A549 (cell line): Measurements from ENCODE around the gene CHST11.

ENCODE experiments used
- CHD4 ChIP-seq: fragments of 200-600 bp; sonication (generic); IDR thresholded peaks from 2 replicates; pipeline ENCODE4 v1.6.1; 2016; ENCODE audit warnings: antibody characterized with exemption, mild to moderate bottlenecking, borderline replicate concordance
- CTCF ChIP-seq: fragments of >200 bp; sonication (Bioruptor Twin); formaldehyde crosslinking; IDR thresholded peaks from 3 replicates; pipeline ENCODE4 v1.5.1; 2016
- E2F6 ChIP-seq: IDR thresholded peaks from 2 replicates; pipeline ENCODE4 v1.6.1; 2012; ENCODE audit warnings: low read depth, borderline replicate concordance
- JUNB ChIP-seq: fragments of >200 bp; sonication (Bioruptor Twin); formaldehyde crosslinking; IDR thresholded peaks from 2 replicates; pipeline ENCODE4 v1.6.1; 2016
- MAX ChIP-seq: IDR thresholded peaks from 2 replicates; pipeline ENCODE4 v1.6.1; 2012
- POLR2A ChIP-seq: IDR thresholded peaks from 2 replicates; pipeline ENCODE4 v1.6.1; 2012; ENCODE audit warnings: mild to moderate bottlenecking, low read length
- RAD21 ChIP-seq, 2 experiments: fragments of >200 bp in 1 of 2; sonication (Bioruptor Twin) in 1 of 2; formaldehyde crosslinking in 1 of 2; IDR thresholded peaks in 1 of 2; conservative IDR thresholded peaks in 1 of 2; 2 replicates in 1 of 2; 3 replicates in 1 of 2; pipeline ENCODE4 v1.6.1; 2012 to 2018; ENCODE audit warnings: inconsistent platforms in 1 of 2
- SMC3 ChIP-seq: fragments of >200 bp; sonication (Bioruptor Twin); formaldehyde crosslinking; IDR thresholded peaks from 3 replicates; pipeline ENCODE4 v1.6.1; 2018; ENCODE audit warnings: inconsistent platforms
- TP53 ChIP-seq: fragments of 250-450 bp; sonication (Bioruptor Pico); IDR thresholded peaks from 2 replicates; pipeline ENCODE4 v1.5.0; 2021; ENCODE audit warnings: mild to moderate bottlenecking, moderate library complexity

GRCh38 chr12:104446646-104447421 lies 9.9 kb upstream of the CHST11 start:
- TF ChIP-seq MAX (no peak), TP53 (no peak), POLR2A (no peak), SMC3 (no peak), JUNB (no peak), CTCF (no peak), E2F6 (no peak), CHD4 (no peak), RAD21 (conservative IDR thresholded peaks at IDR 0.05 in 1 of 2, IDR thresholded peaks at IDR 0.05 in 1 of 2) (no peak)
